Left forelimb (tissue), 1 donor: Measurements from ENCODE around the gene TRIO.

Experiments
- DNase-seq: peaks from one replicate; pipeline ENCODE4 v3.0.0-alpha.2; 2018; ENCODE audit warnings: low spot score

Gene TRIO

DNA sequence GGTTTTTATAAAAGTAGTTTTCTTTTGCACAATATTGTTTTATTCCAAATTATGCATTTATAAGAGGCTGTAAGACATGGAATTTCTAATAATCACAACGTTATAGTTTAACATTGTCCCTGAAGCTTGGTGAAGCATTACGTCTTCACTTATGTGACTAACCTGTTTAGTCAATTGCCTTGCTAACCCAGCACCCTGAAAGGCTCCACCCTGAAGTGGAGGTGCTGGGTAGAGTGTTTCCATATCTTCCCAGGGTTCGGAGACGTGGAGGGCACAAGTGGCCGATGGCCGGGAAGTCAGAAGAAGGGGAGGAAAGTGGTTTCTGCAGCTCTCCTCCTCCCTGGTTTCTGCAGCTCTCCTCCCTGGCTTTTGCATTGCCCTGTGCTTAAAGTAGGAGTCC lies 83.4 kb downstream of the TRIO start:
- no peak for DNase-seq

DNA sequence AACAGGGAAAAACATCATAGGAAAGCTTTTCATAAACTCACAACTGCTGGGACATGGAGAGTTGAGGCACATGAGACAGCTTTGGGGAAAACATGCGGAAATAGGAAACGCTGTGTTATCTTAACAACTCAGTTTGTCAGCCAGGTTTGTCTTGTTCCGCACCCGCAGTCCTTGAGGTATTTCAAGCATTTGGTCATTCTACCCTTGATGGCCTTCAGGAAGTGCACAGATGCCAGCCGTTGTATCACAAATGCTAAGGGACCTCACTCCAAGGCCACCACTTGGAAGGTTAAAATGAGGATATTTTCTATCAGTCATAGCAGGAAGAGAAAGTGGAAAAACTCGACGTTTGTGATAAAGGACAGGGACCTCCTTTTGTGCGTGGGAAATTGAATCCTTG lies 83.8 kb downstream of the TRIO start:
- no peak for DNase-seq

DNA sequence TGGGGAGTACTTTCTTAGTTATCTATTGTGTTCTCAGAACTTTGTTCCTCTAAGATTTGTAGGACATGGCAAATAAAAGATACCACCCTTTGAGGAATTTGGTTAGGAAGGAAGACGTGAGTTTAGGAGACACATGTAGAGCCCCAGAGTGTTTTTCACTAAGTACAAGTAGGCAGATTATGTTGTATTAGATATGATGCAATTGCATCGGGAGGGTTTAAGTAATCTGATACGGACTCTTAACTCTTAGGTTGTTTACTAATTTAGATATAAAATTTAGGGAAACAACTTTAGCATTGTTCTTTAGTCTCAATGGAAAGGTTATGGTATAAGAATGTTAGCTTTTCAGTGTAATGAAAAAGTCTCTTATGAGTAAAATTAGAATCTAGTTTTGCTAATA lies 84.4 kb downstream of the TRIO start:
- no peak for DNase-seq

DNA sequence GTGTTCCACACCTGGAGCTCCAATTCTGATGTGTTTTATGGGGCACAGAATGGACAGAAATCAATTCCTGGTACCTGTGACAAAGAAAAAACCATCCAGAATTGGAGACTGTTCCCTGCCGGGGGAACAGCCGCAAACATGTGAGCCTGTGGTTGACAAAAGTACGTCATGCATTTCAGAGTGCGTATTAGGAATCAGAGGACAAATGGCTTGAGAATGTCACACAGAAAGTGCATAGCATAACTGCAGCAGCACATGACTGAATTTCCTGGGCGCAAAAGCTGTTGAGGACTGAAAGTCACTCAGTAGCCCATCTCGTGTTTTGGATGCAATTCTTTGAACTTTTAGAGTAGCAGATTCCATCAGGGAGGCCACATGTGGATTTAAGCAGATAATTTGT lies 85.1 kb downstream of the TRIO start:
- DNase-seq: no peak

DNA sequence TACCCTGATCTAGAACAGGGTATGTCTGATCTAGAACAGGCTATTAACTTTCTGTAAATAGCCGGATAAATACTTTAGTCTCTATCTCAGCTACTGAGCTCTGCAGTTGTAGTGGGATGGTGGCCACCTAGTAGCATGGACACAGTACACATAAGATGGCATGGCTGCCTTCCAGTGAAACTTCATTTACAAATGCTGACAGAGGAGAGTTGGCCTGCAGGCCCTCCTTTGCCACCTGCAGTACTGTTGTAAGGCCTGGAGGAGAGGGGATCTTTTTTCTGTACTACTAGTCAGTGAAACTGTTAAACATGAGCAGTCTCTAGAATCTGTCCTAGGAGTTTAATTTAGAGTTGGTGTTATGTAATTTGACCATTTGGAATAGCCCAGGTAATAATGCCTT lies 86.0 kb downstream of the TRIO start:
- DNase-seq: no peak

DNA sequence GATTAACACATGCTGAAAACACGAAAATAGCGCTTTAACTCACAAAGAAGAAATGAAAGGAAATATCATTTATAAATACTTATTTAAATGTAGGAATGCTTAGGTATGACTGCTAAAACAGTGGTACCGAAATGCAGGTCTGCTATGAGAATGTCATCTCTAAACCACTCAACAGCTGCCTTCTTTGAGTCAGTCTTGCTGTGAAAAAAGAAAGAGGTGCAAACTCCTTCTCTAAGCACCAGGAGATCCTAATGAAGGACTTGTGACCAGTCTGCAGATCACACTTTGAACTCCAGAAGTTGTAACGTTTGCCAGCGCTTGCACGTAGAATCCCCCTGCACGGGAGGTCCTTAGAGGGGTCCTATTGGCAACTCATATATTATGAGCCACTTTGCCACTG lies 86.6 kb downstream of the TRIO start:
- DNase-seq: no peak

DNA sequence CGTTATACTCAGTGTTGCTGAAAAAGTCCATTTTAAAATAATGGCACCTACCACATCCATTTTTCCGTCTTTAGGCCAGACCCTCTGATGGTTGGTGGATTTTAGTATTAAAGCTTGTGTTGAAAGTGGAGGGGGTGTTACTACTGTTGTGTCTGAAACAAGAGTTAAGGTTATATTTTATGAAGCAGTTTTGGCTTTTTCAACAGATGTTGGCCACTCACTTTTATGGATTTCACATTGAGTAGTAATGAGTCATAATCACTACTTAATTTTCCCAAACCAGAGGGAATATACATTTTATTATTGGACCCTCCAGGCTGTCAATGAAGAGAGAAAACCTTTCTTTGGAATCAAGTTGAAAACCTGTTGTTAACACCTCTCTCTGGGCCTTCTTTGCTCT lies 88.0 kb downstream of the TRIO start:
- DNase-seq: no peak

DNA sequence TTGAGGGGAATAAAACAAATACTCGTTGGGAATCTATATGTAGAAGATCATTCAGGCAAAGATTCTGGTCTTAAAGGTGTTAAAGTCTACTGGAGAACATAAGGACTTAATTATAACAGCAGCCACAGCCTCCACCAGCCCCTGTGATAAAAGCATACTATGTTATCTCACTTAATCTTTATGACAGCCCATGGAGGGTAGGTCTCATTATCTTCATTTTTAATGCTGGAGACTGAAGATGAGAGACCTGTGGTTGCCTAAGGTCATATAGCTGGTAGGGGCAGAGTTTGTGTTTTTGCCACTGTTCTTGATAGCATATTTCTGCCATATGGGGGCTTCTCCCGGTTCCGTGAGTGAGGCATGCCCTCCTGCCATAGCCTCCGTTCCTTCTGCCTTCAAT lies 88.7 kb downstream of the TRIO start:
- DNase-seq: no peak

DNA sequence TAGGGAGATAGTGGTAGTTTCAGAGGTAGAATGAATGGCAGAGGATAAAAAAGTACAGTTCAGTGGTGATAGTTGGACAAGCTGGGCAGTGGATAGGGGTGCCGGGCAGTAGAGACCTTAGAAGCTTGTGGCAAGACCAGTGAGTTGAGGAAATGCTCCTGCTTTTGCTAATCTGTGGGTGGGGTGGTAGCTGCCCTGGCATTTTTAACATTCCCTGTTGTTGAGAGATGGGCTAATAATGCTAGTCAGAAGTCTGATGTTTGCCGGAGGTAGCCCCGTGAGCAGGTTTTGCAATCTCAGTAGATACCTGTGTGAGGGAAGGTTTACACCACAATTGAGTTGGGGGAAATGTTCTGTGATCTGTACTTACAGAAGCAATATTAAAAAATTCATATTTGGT lies 91.1 kb downstream of the TRIO start:
- no peak for DNase-seq

DNA sequence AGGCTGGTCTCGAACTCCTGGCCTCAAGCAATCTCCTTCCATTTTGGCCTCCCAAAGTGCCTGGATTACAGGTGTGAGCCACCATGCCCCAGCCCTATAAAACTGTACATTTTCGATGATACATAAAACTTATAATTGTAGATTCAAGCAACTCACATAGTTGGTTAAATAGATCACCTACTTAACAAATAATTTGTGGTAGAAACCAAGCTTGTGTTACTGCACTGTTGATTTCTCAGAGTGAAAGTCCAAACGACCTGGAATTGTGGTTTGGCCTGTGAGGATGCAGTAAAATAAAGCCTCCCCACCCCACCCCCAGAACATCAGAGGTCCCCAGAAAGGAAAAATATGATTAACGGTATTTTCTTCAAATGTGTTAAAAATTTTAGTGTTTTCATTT lies 92.7 kb downstream of the TRIO start:
- no peak for DNase-seq

DNA sequence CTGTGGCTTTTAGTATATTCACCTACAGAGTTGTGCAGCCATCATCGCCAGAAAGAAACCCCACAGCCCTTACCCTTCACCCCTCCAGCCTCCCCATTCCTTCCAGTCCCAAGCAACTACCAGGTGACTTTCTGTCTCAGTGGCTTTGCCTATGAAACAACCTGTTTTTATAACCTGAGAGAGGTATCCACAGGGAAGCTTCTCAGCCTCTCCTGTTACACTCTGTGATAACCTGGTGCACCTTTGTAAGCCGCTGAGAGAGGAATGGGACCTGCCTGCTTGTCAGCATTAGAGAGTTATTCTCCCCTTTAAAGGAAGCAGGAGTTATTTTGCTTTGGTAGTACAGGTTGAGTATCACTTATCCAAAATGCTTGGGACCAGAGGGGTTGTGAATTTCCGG lies 93.6 kb downstream of the TRIO start:
- no peak for DNase-seq

DNA sequence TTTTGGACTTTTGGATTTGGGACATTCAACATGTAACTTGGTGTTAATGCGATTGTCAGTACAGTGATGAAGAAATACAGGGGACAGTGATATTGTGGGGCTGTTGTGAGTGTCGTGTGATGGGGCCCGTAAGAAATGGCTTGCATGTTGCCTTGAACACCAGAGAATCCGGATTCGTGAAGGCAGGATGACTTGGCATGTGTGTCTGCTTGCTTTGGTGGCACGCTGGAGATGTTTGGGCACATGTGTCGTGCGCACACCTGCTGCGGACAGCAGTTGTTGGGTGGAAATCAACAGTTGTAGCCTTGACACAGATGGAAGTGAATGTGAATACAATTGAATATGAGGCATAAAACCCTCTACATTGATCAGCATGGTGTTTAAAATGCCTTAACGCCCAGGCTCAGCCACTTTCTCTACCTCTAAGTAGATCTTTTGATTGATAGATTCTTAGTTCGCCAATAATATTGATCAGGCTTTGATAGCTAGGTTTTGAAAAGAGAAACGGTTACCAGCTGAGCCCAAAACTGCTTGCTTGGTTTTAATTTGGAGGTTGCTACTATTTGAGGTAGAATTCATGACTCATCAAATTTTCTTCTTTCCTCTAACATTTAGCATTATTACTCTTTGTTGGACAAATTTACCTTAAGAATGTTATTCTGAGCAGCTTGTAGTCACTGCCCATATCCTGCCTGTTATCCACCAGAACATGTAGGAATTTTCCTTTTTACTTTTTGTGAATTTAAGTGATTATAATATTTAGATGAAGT lies 94.4 kb downstream of the TRIO start:
- DNase-seq: no peak

DNA sequence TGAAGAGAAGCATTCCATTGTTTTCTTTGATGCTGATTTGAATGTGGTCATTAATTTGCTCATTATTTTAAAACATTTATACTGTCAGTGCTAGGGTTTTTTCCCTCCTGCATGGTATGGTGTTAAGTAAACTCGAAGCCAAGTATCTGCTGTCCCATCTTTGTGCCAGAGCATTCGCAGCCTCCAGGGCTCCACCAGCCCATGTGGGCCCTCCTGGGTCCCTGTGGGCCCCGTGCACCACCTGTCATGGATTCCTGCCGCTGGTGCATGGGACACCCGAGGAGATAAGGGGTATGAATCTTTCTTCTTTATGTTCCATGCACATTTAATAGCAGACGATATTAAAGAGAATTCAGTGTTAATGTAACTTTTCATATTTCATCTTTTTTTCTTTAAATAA lies 95.1 kb downstream of the TRIO start:
- no peak for DNase-seq

DNA sequence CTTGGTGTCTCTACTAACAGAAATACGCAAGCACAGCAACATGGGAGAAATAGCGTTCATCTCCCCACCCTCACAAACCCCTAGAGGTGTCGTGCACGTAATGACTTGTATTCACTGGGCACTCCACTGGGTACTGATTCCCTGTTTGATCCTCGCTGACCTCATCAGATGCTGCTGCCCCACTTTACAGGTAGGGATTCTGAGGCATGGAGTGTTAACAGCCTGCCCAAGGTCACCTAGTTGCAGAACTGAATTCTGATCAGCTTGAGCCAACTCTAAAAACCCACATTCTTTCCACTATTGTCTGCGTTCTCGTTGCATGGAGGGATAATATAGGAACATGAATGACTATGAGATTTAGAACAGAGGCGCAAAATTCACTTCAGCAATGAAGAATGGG lies 96.3 kb downstream of the TRIO start:
- DNase-seq: no peak

DNA sequence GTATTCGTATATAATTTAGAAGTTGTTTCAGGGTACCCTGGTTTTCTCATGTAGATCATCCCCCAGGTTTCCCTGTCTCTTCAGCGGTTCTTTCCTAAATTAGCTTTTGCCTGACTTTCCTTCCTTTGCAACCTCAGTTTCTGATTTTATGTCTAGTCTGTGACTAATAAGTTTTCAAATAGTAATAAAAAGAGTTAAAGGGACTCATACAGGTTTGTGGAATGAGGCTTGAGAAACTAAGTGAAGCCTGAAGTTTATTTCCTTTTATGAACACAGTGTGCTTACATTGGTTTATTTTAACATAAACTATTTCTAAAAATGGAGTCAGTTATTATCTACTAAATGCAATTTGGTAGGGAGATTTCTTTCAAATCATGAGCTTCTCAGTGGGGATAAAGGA lies 96.8 kb downstream of the TRIO start:
- no peak for DNase-seq

DNA sequence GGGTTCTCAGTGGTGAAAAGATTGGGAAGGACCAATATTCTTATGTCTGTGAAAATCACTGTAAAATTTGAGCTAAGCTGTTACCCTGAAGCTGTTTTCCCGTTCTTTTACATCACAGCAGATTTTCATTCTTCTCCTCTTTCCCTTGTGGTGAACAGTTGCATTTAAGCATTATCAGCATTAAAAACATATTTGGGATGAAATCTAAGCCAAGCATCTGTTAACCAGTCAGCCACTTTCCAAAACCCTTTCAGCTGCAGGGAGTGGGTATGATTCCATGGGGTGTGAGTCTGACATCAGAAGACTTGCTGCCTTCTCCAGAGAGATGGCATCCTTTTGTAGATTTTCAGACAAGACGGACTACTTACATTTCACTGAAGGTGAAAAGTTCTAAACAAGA lies 97.2 kb downstream of the TRIO start:
- DNase-seq: no peak

DNA sequence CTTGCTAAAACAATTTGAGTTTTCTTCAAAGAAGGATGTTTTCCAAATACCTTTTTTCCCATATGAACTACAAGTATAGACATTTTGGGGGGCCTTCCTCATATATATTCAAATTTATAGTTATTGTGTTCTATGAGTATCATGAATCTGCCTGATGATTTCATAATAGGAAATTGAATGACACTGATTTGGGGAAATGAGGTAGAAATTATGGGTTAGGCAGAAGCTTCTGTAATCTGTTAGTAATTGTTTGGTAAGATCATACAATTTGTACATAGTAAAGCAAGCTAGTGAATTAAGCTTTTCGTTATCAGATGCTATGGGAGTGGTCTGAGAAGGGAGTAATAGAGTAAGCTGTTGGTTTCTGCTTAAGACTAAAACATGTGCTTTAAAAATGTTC lies 98.0 kb downstream of the TRIO start:
- no peak for DNase-seq

DNA sequence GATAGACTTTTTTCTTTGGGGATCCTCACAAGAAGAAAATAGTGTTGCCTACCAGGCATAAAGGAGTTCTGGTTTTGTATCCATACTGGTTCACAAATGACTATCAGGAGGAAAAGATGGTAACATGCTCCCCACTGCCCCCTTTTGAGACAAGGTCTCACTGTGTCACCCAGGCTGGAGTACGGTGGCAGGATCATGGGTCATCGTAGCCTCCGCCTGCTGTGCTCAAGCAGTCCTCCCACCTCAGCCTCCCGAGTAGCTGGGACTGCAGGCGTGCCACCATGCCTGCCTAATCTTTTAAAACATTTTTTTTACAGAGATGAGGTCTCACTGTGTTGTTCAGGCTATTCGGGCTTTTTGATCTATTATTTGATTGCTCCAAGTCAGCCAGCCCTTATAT lies 99.3 kb downstream of the TRIO start:
- DNase-seq: no peak

DNA sequence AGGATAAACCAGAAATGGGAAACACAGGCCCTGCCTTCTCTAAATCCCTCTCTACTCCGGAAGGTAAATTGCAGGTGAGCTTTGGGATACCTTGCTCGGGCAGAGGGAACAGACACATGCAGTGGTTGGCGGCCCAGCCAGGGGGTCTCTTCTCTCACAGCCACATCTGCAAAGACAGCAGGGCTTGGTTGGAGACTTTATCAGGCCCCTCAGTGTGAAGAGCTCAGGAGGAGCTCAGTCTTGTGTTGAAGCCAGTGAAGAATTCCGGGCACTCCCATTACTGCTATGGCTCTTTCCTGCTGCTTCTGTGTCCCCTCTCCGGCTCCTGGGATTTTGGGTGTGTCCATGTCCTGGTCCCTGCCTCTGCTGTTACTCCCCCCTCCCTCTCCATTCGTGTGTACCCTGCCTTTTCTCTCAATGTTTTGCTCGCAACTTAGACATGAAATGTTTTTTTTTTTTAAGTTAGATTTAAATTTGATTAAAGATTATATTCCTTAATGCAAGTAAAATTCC lies 99.8 kb downstream of the TRIO start:
- no peak for DNase-seq

DNA sequence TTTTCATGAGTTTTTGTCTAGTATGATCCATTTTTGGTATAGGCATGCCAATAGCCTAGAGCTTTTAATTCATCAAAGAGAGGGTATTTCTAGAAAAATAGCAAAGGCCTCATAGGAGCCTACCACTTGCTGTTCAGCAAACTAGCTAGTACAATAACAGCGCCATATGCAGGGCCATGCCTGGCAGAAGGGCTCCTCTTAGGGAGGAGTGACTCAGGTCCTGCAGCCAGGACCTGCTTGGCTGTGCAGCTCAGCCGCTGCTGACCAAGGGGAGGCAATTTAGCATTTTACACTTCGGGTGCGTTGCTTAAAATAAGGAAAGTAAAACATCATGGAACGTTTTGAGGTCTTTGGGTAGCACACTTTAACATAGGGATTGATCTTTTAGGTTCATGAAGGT lies 100.6 kb downstream of the TRIO start:
- DNase-seq: no peak

DNA sequence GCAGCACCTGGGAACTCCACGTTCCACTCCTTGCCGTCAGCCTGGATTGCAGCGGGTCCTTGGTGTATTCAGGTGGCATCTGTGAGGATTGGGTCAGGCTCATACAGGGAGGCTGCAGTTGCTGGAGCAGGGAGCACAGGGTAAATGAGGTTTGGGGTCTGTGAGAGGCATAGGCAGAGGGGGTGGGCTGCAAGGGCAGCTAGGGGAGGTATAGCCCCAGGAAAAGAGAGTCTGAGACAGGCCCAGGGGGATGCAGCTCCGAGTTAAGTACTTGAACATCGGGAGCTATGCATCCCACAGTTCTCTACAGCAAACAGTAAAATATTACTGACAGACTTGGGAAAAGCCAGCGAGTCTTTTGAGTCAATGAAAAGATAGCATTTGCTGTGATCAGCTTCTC lies 101.6 kb downstream of the TRIO start:
- DNase-seq: no peak

DNA sequence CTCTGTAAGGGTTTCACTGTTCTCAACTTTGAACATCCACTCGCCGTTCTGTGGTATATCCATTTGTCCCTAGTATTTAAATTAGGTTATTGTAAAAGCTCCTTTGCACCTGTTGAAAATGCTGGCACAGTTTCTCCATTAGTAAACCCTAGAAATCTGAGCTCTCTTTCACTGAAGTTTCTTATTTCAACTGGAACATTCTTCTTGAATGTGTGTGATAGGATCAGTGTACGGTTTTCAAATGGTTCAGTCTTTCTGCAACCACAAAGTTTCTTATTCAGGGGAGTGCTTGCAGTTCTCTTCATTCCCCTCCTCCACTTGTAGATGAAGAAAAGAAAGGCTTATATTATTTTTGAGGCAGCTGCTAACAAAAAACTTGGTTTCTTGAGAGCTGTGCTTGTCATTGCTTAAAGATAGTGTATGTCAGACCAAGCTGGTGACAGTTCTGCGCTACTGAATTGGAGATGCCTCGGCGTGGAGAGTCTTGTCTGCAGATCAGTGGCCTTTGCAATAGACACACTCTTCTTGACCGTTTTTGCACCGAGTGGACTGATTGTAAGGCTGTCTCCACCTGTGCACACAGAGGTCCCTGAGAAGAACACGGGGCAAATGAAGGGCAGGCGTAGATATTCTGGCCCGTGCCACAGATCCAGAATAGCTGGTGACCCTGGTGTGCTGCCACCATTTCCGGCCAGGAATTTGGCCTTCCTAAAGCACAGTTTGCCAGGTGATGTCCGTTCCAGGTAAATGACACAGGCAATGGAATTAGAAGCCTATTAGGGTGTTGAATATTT lies 102.2 kb downstream of the TRIO start:
- DNase-seq: no peak

DNA sequence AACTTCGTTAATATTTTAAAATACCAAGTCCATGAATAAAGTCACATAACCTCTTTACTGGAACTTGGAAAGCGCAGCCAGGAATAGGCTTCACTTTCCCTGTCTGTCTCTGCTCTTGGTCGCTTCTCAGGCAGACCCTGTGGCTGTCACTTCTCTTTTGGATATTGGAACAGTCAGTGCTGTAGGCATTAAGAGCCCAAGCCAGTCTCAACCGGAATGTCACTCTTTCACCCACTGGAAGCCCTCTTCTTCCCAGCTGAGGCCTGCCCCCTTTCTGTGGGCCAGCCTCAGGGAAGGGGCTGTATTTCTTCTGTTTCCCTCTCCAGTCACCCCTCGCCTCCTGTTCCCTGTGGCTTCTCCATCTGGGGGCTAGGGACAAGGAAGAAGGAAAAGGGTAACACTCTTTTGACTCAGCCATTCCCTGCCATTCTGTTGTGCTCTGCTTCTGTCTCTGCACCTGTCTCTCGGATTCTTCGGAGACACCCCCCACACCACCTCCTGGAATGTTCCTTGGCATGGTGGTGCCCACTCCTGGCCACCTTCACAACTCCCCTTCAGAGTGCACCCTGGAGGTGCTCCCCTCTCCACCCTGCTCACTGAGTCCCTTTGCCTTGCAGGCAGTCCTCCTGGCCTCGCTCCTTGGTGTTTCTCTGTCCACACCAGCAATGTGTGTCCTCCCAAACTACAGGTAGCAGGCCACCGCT lies 103.4 kb downstream of the TRIO start:
- no peak for DNase-seq
